Ovary (tissue), 9 donors: Measurements from ENCODE around the gene SLC13A2. TPM values are rescaled to one million over a fixed set of nuclear protein-coding genes. Genes with fewer than 3 reads are reported as not detected.
"Not testable (repeated sequence)": the region's sequence is repeated elsewhere in the genome, so short reads cannot be mapped to it uniquely, and the experiment has no call there.

ENCODE experiments used
- DNase-seq, 5 donors: peaks; one replicate each; pipeline ENCODE4 v3.0.0-alpha.2; 2019 to 2020
- H3K27ac ChIP-seq, 2 donors: fragments of 200-600 bp; one replicate each; pipeline versions ENCODE4 v1.5.1 to v1.8.0; 2019 to 2022
- H3K27me3 ChIP-seq: fragments of 200-600 bp; one replicate; pipeline ENCODE4 v1.8.0; 2022
- H3K36me3 ChIP-seq: fragments of 200-600 bp; sonication (generic); one replicate; pipeline ENCODE4 v1.5.1; 2019
- H3K4me1 ChIP-seq: one replicate; pipeline ENCODE4 v1.8.1; 2013; ENCODE audit warnings: mild to moderate bottlenecking, moderate library complexity; ENCODE audit not compliant: insufficient read depth
- H3K4me3 ChIP-seq: fragments of 200-600 bp; sonication (generic); one replicate; pipeline ENCODE4 v1.5.1; 2017
- H3K9me3 ChIP-seq, 2 donors: fragments of 200-600 bp in 1 of 2; sonication (generic) in 1 of 2; one replicate each; pipeline versions ENCODE4 v1.5.1 to v1.8.1; 2013 to 2019; ENCODE audit warnings: mild to moderate bottlenecking in 1 of 2, moderate library complexity in 1 of 2
- CTCF ChIP-seq, 3 donors: fragments of 450-650 bp in 2 of 3; fragments of 200-600 bp in 1 of 3; IDR thresholded peaks; one replicate each; pipeline versions ENCODE4 v1.5.1 to v1.8.0; 2016 to 2022; ENCODE audit warnings: antibody characterized with exemption in 3 of 3, mild to moderate bottlenecking in 1 of 3
- EP300 ChIP-seq: sonication (generic); formaldehyde crosslinking; IDR thresholded peaks from one replicate; pipeline ENCODE4 v1.6.1; 2017; ENCODE audit warnings: antibody characterized with exemption
- POLR2A ChIP-seq: fragments of 450-650 bp; IDR thresholded peaks from one replicate; pipeline ENCODE4 v1.6.1; 2017; ENCODE audit warnings: antibody characterized with exemption, mild to moderate bottlenecking, moderate library complexity
- WGBS, 3 donors: extraction: QIAGEN DNeasy Blood & Tissue Kit in 1 of 3; methylation state at CpG; one replicate each; pipeline versions ENCODE4 v1.1.5 to v1.1.7; 2013 to 2017; 5-methylcytosine and 5-hydroxymethylcytosine counted together
- intact Hi-C, 4 donors: fragments of 100-400 bp; cut with DNase I; formaldehyde crosslinking; loops; one replicate each; pipeline versions ENCODE4 v1.11.0 to v1.15.1; 2022 to 2023
- polyA plus RNA-seq, 2 donors: library from polyadenylated mRNA; stranded (reverse); fragments of 200-250 nt in 1 of 2; fragments of 350-450 nt in 1 of 2; fragmentation: Illumina TruSeq in 1 of 2; extraction: RNeasy Lipid Tissue Mini Kit (QIAGEN cat#74804) in 1 of 2; gene quantifications; one replicate each; pipeline ENCODE4 v1.2.3, GENCODE V29; 2013 to 2014
- total RNA-seq, 7 donors: library from RNA; depleted of rRNA in 2 of 7; stranded (reverse); fragments of >200 nt in 2 of 7; fragmentation: NEBNext Ultra II Directional in 3 of 7; extraction: Animal tissue kit (Norgen Biotek cat#: 25700) in 3 of 7; gene quantifications; one replicate each; pipeline versions ENCODE4 v1.1.0 to v1.2.4, GENCODE V29; 2016 to 2023
- donor health status: DM: no; HTN: no; CAD: no; lungs with moderate emphysema.
- donor health status: DM: no; HTN: no; CAD: no.
- donor health status: Bipolar disorder and iron deficiency.
- donor health status: DM: yes; HTN: yes; CAD: no.
- donor health status: DM: no; HTN: no; CAD: no.
- donor health status: DM: yes; HTN: yes; CAD: no.

Gene SLC13A2
- total and polyA plus RNA-seq, 9 donors: 0.95 TPM; not detected in 8

- no peak overlapping the region for H3K27ac ChIP-seq
- TF ChIP-seq CTCF (IDR thresholded peaks at IDR 0.05): no peak
- TF ChIP-seq EP300: no peak
- TF ChIP-seq POLR2A: no peak
- H3K4me3 ChIP-seq: no peak overlapping the region
- 53 to 70% (median 63%) methylated on average over 1 of the region's 1 CpG for WGBS, 3 donors
- no peaks in the 10 kb centered on the region for H3K27me3 ChIP-seq
- H3K9me3 ChIP-seq: no peaks in the 10 kb centered on the region
- H3K36me3 ChIP-seq: no peaks in the 10 kb centered on the region
- no peaks in the 10 kb centered on the region for H3K4me1 ChIP-seq
- intact Hi-C loops: no loop called here
- no peak for DNase-seq
Observed at GRCh38 chr17:28433721-28434120, 39.7 kb upstream of the SLC13A2 start.

- H3K27ac ChIP-seq, DNase-seq, H3K27me3 ChIP-seq, H3K9me3 ChIP-seq, H3K36me3 ChIP-seq, H3K4me3 ChIP-seq, H3K4me1 ChIP-seq, intact Hi-C loops: not testable (repeated sequence)
- 73 to 87% (median 77%) methylated on average over 8 of the region's 8 CpGs for WGBS, 3 donors
Observed at GRCh38 chr17:28434326-28434725, 39.1 kb upstream of the SLC13A2 start.

- TF ChIP-seq CTCF (IDR thresholded peaks at IDR 0.05) (no peak), EP300 (no peak), POLR2A (no peak)
- no peak overlapping the region for H3K27ac ChIP-seq
- WGBS, 3 donors: 89 to 90% (median 89%) methylated on average over 9 of the region's 9 CpGs
- H3K9me3 ChIP-seq: peaks cover 0 to 3% of the 10 kb centered on the region in 2 donors
- no peak for DNase-seq
- no peaks in the 10 kb centered on the region for H3K27me3 ChIP-seq
- H3K4me3 ChIP-seq: no peak overlapping the region
- intact Hi-C loops: no loop called here
- no peaks in the 10 kb centered on the region for H3K4me1 ChIP-seq
- H3K36me3 ChIP-seq: no peaks in the 10 kb centered on the region
Observed at GRCh38 chr17:28443901-28444638, 29.4 kb upstream of the SLC13A2 start.

GRCh38 chr17:28446716-28447395 lies 26.6 kb upstream of the SLC13A2 start:
- Histone ChIP-seq H3K27ac (no peak overlapping the region), H3K4me1 (no peaks in the 10 kb centered on the region), H3K36me3 (no peaks in the 10 kb centered on the region), H3K4me3 (no peak overlapping the region), H3K9me3 (peaks cover 0 to 3% of the 10 kb centered on the region in 2 donors), H3K27me3 (no peaks in the 10 kb centered on the region)
- no peak for DNase-seq
- WGBS, 3 donors: 86 to 89% (median 88%) methylated on average over 8 of the region's 8 CpGs
- intact Hi-C loops: no loop called here
- no peak for TF ChIP-seq CTCF (IDR thresholded peaks at IDR 0.05)
- TF ChIP-seq EP300: no peak

GRCh38 chr17:28447396-28447760 lies 26.1 kb upstream of the SLC13A2 start:
- Histone ChIP-seq H3K27me3 (no peaks in the 10 kb centered on the region), H3K4me1 (no peaks in the 10 kb centered on the region), H3K27ac (no peak overlapping the region), H3K36me3 (no peaks in the 10 kb centered on the region), H3K4me3 (no peak overlapping the region), H3K9me3 (peaks cover 0 to 3% of the 10 kb centered on the region in 2 donors)
- DNase-seq: no peak
- WGBS, 3 donors: 60 to 63% (median 63%) methylated on average over 5 of the region's 5 CpGs
- intact Hi-C loops: no loop called here
- no peak for TF ChIP-seq EP300
- TF ChIP-seq POLR2A: no peak
- no peak for TF ChIP-seq CTCF (IDR thresholded peaks at IDR 0.05)
